HG03097 (cell line): ENCODE data around the gene GPBAR1.
"Not testable (repeated sequence)": the region's sequence is repeated elsewhere in the genome, so short reads cannot be mapped to it uniquely, and the experiment has no call there.

ENCODE experiments used
- ATAC-seq: cut with Tn5 transposase; IDR thresholded peaks from one replicate; pipeline ENCODE4 v1.9.1; 2021; ENCODE audit not compliant: unreplicated experiment, low FRiP score

GPBAR1 gene

GRCh38 chr2:218305383-218305782 is 44.6 kb downstream of the GPBAR1 start:
- no peak for ATAC-seq

- ATAC-seq: no peak
These were observed 45.5 kb downstream of the GPBAR1 start for GRCh38 chr2:218306184-218306920.

- no peak for ATAC-seq
These were observed 46.7 kb downstream of the GPBAR1 start for GRCh38 chr2:218307415-218308090.

- ATAC-seq: no peak
These were observed 50.2 kb downstream of the GPBAR1 start for GRCh38 chr2:218310853-218311540.

- ATAC-seq: not testable (repeated sequence)
These were observed 50.9 kb downstream of the GPBAR1 start for GRCh38 chr2:218311541-218312266.

- no peak for ATAC-seq
These were observed 51.5 kb downstream of the GPBAR1 start for GRCh38 chr2:218312267-218312756.

- ATAC-seq: no peak
These were observed 52.5 kb downstream of the GPBAR1 start for GRCh38 chr2:218313356-218313755.
